DND-41 (cell line): Measurements from ENCODE around the gene RABEP1.

Experiments used
- ATAC-seq: fragments of 200-7000 bp; cut with Tn5 transposase; 3 replicates; pipeline ENCODE4 v1.9.1; 2021; ENCODE audit warnings: low read depth; ENCODE audit not compliant: insufficient read depth
- DNase-seq: peaks from one replicate; pipeline ENCODE4 v3.0.0-alpha.2; 2020
- H2AFZ ChIP-seq: 2 replicates; pipeline ENCODE4 v1.6.0; 2012; ENCODE audit warnings: low read depth, low read length
- H3K27ac ChIP-seq: 2 replicates; pipeline ENCODE4 v1.5.1; 2012; ENCODE audit warnings: low read length, inconsistent platforms
- H3K27me3 ChIP-seq: fragments of 200-600 bp; sonication (generic); 2 replicates; pipeline ENCODE4 v1.6.0; 2012; ENCODE audit warnings: low read length, mild to moderate bottlenecking, inconsistent platforms; ENCODE audit not compliant: insufficient read depth, poor library complexity
- H3K36me3 ChIP-seq: 2 replicates; pipeline ENCODE4 v1.5.1; 2012; ENCODE audit warnings: low read length, inconsistent platforms; ENCODE audit not compliant: insufficient read depth
- H3K4me1 ChIP-seq: 2 replicates; pipeline ENCODE4 v1.5.1; 2012; ENCODE audit warnings: mild to moderate bottlenecking, low read length; ENCODE audit not compliant: insufficient read depth
- H3K4me2 ChIP-seq: 2 replicates; pipeline ENCODE4 v1.6.0; 2012; ENCODE audit warnings: mild to moderate bottlenecking, moderate library complexity, low read length, inconsistent platforms; ENCODE audit not compliant: insufficient read depth
- H3K4me3 ChIP-seq, 2 experiments: fragments of 200-600 bp in 1 of 2; shearing (Covaris generic) in 1 of 2; 2 replicates each; pipeline ENCODE4 v1.5.1; 2012 to 2016; ENCODE audit warnings: inconsistent platforms in 2 of 2, low read length in 2 of 2, mild to moderate bottlenecking in 2 of 2, low read depth in 1 of 2, moderate library complexity in 1 of 2
- H3K79me2 ChIP-seq: 2 replicates; pipeline ENCODE4 v1.6.0; 2012; ENCODE audit warnings: low read length, inconsistent platforms; ENCODE audit not compliant: insufficient read depth
- H3K9ac ChIP-seq: 2 replicates; pipeline ENCODE4 v1.6.0; 2012; ENCODE audit warnings: low read depth, mild to moderate bottlenecking, inconsistent platforms, low read length, moderate library complexity
- H3K9me3 ChIP-seq: 2 replicates; pipeline ENCODE4 v1.5.1; 2012; ENCODE audit warnings: low read length, moderate library complexity, mild to moderate bottlenecking, inconsistent platforms; ENCODE audit not compliant: insufficient read depth, severe bottlenecking
- H4K20me1 ChIP-seq: 2 replicates; pipeline ENCODE4 v1.6.0; 2012; ENCODE audit warnings: low read length; ENCODE audit not compliant: insufficient read depth
- CTCF ChIP-seq: IDR thresholded peaks from 2 replicates; pipeline ENCODE4 v1.5.1; 2012; ENCODE audit warnings: borderline replicate concordance, low read length, moderate library complexity, mild to moderate bottlenecking; ENCODE audit not compliant: poor library complexity, severe bottlenecking; ENCODE audit errors: extremely low read depth
- EZH2 ChIP-seq: IDR thresholded peaks from 3 replicates; pipeline ENCODE4 v1.6.1; 2012; ENCODE audit warnings: borderline replicate concordance, low read depth, mild to moderate bottlenecking, moderate library complexity, low read length, inconsistent platforms; ENCODE audit not compliant: severe bottlenecking

RABEP1 gene

DNA sequence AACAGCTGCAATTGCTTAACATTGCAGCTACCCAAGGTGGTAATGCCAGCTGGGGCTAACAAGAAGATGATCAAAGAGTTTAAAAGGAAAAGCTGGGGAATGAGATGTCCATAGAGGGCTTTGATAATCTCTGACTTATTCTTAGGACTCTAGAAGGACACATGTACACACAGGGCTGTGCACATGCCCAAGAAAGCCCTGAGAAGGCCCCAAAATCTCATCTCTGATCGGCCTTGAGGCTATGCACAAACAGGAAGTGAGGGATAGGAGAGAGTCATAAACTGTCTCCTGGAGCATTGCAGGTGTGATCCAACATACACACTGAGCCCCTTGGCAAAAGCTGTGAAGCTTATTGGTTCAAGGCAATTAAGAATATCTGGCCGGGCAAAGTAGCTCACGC, 17.2 kb upstream of the RABEP1 start:
- Histone ChIP-seq H3K9me3 (no peaks in the 10 kb centered on the region), H4K20me1 (no peaks in the 10 kb centered on the region), H2AFZ (peak overlapping the region; percentile 24), H3K27me3 (no peaks in the 10 kb centered on the region), H3K4me2 (no peak overlapping the region), H3K79me2 (no peaks in the 10 kb centered on the region), H3K4me1 (peaks cover 14% of the 10 kb centered on the region), H3K27ac (peak overlapping the region; percentile 8; the same call in 1 of the 2 replicates), H3K9ac (no peak overlapping the region), H3K4me3 (no peak overlapping the region), H3K36me3 (no peaks in the 10 kb centered on the region)
- ATAC-seq (peak; percentile 88), DNase-seq (peak; percentile 44)
- TF ChIP-seq EZH2 = no peak
- no peak for TF ChIP-seq CTCF

- no peak overlapping the region for H2AFZ ChIP-seq
- ATAC-seq (no peak), DNase-seq (no peak)
- peaks cover 9% of the 10 kb centered on the region for H3K4me1 ChIP-seq
- no peaks in the 10 kb centered on the region for H3K9me3 ChIP-seq
- no peak overlapping the region for H3K4me2 ChIP-seq
- no peak overlapping the region for H3K27ac ChIP-seq
- no peak overlapping the region for H3K9ac ChIP-seq
- H4K20me1 ChIP-seq = no peaks in the 10 kb centered on the region
- no peaks in the 10 kb centered on the region for H3K36me3 ChIP-seq
- H3K27me3 ChIP-seq = no peaks in the 10 kb centered on the region
- H3K4me3 ChIP-seq = no peak overlapping the region
- no peaks in the 10 kb centered on the region for H3K79me2 ChIP-seq
- TF ChIP-seq EZH2 (no peak), CTCF (no peak)
Observed at GRCh38 chr17:5269241-5269960, 12.7 kb upstream of the RABEP1 start.

- Histone ChIP-seq H4K20me1 (no peaks in the 10 kb centered on the region), H3K4me3 (no peak overlapping the region), H3K27me3 (no peaks in the 10 kb centered on the region), H3K4me2 (no peak overlapping the region), H3K9me3 (no peaks in the 10 kb centered on the region), H3K4me1 (no peaks in the 10 kb centered on the region), H3K79me2 (no peaks in the 10 kb centered on the region), H2AFZ (no peak overlapping the region), H3K9ac (no peak overlapping the region), H3K27ac (no peak overlapping the region), H3K36me3 (no peaks in the 10 kb centered on the region)
- DNase-seq = no peak
- TF ChIP-seq CTCF (no peak), EZH2 (no peak)
- ATAC-seq = no peak
Observed at GRCh38 chr17:5272322-5272721, 9.8 kb upstream of the RABEP1 start.
